GM15510 (cell line): Measurements from ENCODE around the gene SLC4A1AP.

Experiments
- POLR2A ChIP-seq: IDR thresholded peaks from 3 replicates; pipeline ENCODE4 v1.6.1; 2011; ENCODE audit warnings: borderline replicate concordance; ENCODE audit not compliant: insufficient read length; ENCODE audit errors: extremely low read depth

Gene SLC4A1AP

DNA sequence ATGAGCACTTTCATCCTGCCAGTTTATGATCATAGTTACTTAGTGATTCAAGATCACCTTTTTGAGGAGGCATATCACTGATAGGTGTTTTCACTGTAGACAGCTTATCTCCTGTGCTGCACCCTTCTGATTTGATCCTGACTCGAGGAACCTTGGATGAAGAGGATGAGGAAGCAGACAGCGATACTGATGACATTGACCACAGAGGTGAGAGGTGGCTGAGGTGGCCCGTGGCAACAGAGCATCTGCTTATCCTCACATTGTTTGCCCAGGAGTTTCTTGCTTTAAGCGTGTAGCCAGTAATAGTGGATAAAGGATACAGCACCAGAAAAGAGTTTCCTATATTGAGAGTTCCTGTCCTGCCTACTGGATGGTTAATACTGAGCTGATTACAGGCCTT lies 16.0 kb upstream of the SLC4A1AP start:
- TF ChIP-seq POLR2A: no peak

- TF ChIP-seq POLR2A: no peak
Observed at GRCh38 chr2:27651056-27651455, 12.6 kb upstream of the SLC4A1AP start.

DNA sequence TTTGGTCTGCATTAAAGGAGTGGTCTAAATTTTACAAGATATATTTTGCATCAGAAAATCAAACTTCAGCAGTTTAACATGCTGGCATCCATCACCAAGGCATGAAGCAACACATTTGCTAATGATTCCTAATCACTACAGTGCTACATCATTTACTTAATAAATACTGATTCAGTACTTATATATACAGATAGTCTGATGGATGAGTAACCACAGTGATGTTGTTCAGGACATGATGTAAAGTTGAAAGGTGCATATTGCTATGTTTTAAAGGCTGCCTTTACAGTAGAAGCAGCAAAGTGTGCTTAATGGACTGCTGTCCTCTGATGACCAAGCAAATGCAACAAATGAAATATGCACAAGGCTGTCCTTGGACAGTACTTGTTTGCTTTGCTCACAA lies 11.3 kb upstream of the SLC4A1AP start:
- no peak for TF ChIP-seq POLR2A

DNA sequence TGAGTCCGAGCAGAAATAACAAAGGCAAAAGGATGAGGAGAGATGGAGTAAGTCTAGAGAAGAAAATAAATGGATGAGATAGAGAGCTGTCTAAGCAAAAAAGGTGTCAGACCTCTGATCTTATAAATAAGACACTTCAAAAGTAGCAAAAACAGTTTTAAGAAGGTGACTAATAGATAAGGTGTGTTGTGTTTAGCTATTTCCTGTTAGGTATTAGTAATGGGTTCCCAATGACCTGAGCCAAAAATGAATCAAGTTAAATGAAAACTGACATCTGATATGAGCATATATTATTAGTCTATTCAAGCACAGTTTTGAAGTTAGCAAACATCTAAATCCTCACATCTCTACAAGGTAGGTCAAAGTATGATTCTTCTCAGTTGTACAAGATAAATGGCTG lies 10.9 kb upstream of the SLC4A1AP start:
- TF ChIP-seq POLR2A: no peak

GRCh38 chr2:27653397-27653796 lies 10.3 kb upstream of the SLC4A1AP start:
- no peak for TF ChIP-seq POLR2A

DNA sequence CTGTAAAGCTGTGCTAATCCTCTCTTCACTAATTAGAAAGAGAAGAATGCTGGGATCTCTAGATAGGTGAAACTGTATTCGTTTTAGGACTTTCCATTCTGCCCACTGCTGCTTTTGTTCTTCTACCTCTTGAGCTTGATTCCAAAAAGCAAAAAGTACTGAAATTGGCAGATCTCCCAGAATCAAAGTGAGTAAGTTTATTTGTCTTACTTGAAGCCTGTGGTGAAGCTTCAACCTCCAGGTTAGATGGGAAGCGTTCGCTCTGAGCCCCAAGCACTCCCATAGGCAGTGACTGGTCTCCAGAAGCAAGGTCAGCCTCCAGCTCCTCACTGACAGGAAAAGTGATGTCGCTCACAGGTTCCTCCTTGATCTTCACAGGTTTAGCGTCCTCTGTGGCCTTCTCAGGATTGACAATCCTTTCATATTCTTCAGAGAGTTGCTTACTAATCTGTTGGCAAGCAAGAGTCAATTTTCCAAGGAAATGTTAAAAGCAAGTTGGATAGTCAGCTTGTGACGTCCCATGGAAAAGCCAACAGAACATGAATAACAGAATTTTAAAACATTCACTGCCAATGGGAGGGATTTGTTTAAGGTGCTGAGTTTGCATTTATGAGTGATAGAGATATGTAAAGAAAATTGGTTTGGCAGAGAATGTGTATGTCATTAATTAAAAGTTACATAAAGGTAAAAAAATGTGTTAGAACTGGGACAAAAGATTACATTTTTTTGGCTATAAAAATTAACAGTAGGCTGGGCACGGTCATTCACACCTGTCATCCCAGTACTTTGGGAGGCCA lies 8.3 kb upstream of the SLC4A1AP start:
- no peak for TF ChIP-seq POLR2A

DNA sequence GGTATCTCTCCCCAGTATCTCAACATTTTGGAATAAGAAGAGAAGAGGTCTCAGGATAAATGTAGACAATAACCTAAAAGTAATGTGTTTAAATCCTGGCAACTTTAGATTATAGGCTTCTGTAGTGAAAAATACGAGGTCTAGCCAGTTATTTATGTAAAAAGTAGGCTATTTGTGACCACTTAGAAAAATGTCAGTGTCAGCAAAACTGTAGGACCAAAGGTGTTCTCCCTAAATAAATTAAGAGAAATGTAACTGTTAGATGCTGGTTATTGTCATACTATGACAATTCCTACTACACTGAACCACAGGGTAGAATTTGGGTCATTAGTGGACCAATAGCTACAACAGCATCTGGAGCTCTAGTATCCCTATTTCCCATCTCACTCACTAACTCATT lies 2.3 kb upstream of the SLC4A1AP start:
- TF ChIP-seq POLR2A: no peak

DNA sequence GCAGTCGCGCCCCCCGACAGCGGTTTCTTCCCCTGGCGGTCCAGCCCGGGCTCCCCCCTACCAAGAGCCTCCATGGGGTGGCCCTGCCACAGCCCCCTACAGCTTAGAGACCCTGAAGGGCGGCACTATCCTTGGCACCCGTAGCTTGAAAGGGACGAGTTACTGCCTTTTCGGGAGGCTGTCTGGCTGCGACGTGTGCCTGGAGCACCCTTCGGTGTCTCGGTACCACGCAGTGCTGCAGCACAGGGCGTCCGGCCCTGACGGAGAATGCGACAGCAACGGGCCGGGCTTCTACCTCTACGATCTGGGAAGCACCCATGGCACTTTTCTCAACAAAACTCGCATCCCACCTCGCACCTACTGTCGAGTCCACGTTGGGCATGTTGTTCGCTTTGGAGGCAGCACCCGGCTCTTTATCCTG lies 475 bp downstream of the SLC4A1AP start:
- no peak for TF ChIP-seq POLR2A

DNA sequence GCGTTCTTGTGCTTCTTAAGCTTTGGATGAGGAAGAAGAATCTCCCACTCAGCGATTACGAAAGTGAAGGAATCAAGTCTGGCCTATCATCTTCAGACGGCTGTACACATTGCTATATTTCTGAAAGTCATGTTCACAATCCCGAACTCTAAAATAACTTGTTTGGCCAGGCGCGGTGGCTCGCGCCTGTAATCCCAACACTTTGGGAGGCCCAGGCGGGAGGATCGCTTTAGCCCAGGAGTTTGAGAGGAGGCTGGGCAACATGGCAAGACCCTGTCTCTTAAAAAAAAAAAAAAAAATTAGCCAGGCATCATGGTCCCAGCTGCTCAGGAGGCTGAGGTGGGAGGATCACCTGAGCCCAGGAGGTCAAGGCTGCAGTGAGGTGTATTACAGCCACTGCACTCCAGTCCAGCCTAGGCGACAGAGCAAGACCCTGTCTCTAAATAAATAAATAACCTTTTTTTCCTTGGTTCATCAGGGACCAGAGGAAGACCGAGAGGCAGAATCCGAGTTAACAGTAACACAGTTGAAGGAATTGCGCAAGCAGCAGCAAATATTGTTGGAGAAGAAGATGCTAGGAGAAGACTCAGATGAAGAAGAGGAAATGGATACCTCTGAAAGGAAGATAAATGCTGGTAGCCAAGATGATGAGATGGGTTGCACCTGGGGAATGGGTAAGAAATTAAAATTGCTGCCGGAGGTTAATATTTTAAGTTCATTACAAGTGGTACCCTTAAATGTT lies 1.1 kb downstream of the SLC4A1AP start:
- TF ChIP-seq POLR2A: no peak

DNA sequence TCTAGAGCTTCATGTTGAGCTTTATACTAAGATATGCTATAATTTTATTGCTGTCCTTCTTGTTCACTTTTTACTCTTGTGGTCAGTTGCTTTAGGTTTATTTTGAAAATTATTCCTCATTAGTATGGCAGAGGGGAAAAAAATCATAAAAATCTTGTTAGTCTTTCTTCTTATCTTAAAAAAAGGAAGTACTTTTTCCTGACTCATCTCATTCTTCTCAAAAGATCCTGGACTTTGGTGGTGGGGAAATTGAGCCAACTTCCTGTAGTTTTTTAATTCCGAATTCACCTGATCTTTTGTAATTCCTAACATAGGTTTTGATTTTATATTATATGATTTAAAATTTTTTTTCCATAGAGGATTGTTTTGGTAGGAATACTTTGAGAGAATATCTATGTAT lies 3.8 kb downstream of the SLC4A1AP start:
- TF ChIP-seq POLR2A: no peak

- no peak for TF ChIP-seq POLR2A
Observed at GRCh38 chr2:27671235-27671634, 7.5 kb downstream of the SLC4A1AP start.

GRCh38 chr2:27672723-27673486 lies 9.2 kb downstream of the SLC4A1AP start:
- no peak for TF ChIP-seq POLR2A

- no peak for TF ChIP-seq POLR2A
Observed at GRCh38 chr2:27680571-27680970, 16.9 kb downstream of the SLC4A1AP start.

- no peak for TF ChIP-seq POLR2A
Observed at GRCh38 chr2:27681841-27682240, 18.2 kb downstream of the SLC4A1AP start.

- no peak for TF ChIP-seq POLR2A
Observed at GRCh38 chr2:27683390-27684071, 19.8 kb downstream of the SLC4A1AP start.
